MCF 10A (cell line): ENCODE results near the gene TNFAIP2. TPM values are rescaled to one million over a fixed set of nuclear protein-coding genes. Genes with fewer than 3 reads are reported as not detected.

Experiments used
- BruUV-seq: library from RNA; stranded (reverse); fragments of 400-500 nt; replicated peaks from 2 replicates; lab custom pipeline; 2021; lab: Mats Ljungman, UMichigan
- CTCF ChIA-PET: fragments of 300-600 bp; sonication (Branson Sonifier 250); formaldehyde crosslinking; extraction: SDS; loops from one replicate; lab custom pipeline; 2021; ENCODE audit warnings: antibody characterized with exemption, inconsistent platforms; lab: Yijun Ruan, JAX
- POLR2A ChIA-PET: fragments of 300-600, 350-650 bp; sonication (Branson Sonifier 250); formaldehyde crosslinking; extraction: SDS; loops from one replicate; lab custom pipeline; 2020; ENCODE audit warnings: antibody characterized with exemption, inconsistent platforms; lab: Yijun Ruan, JAX
- DNase-seq: peaks from one replicate; pipeline ENCODE4 v3.0.0-alpha.2; 2018; ENCODE audit not compliant: unreplicated experiment
- H3K27ac Mint-ChIP-seq: one replicate; pipeline ENCODE4 v1.8.0; 2022; ENCODE audit warnings: mild to moderate bottlenecking, low read depth, mixed read lengths; ENCODE audit not compliant: unreplicated experiment
- H3K27me3 Mint-ChIP-seq: one replicate; pipeline ENCODE4 v1.8.0; 2022; ENCODE audit warnings: mixed read lengths; ENCODE audit not compliant: insufficient read depth, unreplicated experiment
- H3K36me3 Mint-ChIP-seq: one replicate; pipeline ENCODE4 v1.8.0; 2022; ENCODE audit warnings: mild to moderate bottlenecking, moderate library complexity, mixed read lengths; ENCODE audit not compliant: insufficient read depth, unreplicated experiment
- H3K4me1 Mint-ChIP-seq: one replicate; pipeline ENCODE4 v1.8.0; 2022; ENCODE audit warnings: mixed read lengths; ENCODE audit not compliant: insufficient read depth, unreplicated experiment
- H3K4me3 Mint-ChIP-seq: one replicate; pipeline ENCODE4 v1.8.0; 2022; ENCODE audit warnings: mild to moderate bottlenecking, moderate library complexity, mixed read lengths; ENCODE audit not compliant: unreplicated experiment
- H3K9me3 Mint-ChIP-seq: one replicate; pipeline ENCODE4 v1.8.0; 2022; ENCODE audit warnings: mixed read lengths; ENCODE audit not compliant: unreplicated experiment
- CTCF ChIP-seq: fragments of 200-600 bp; IDR thresholded peaks from one replicate; pipeline ENCODE4 v1.8.0; 2022; ENCODE audit warnings: antibody characterized with exemption, mild to moderate bottlenecking; ENCODE audit not compliant: unreplicated experiment
- intact Hi-C: fragments of 100-400 bp; cut with micrococcal nuclease; formaldehyde crosslinking; loops from 2 replicates; pipeline ENCODE4 v1.14.1; 2022
- total RNA-seq: library from RNA; stranded (reverse); gene quantifications from 2 replicates; pipeline ENCODE4 v1.2.3, GENCODE V29; 2022

Gene TNFAIP2
- total RNA-seq, 1 experiment from 2014 or later = 19.1 TPM

- no peaks in the 10 kb centered on the region for H3K9me3 Mint-ChIP-seq
- no peak for TF ChIP-seq CTCF
- intact Hi-C loops = loop anchor here (5.0 kb wide), 2 partner anchors 32 to 48 kb away; no protein-coding TSS in a partner anchor
- H3K4me1 Mint-ChIP-seq = peaks cover 30% of the 10 kb centered on the region
- ChIA-PET CTCF (interaction anchor here (1.2 kb wide), 1 partner anchor 12 kb away, joined by 5 read pairs; no protein-coding TSS in a partner anchor), POLR2A (interaction anchor here (0.6 kb wide), 1 partner anchor 122 kb away, joined by 3 read pairs; no protein-coding TSS in a partner anchor)
- peaks cover 19% of the 10 kb centered on the region for H3K27me3 Mint-ChIP-seq
- peaks cover 11% of the 10 kb centered on the region for H3K36me3 Mint-ChIP-seq
- H3K4me3 Mint-ChIP-seq = no peak overlapping the region
- no TSS peak for BruUV-seq
- no peak for DNase-seq
- H3K27ac Mint-ChIP-seq = no peak overlapping the region
These were observed 16.1 kb downstream of the TNFAIP2 start for GRCh38 chr14:103139132-103140025.

DNA sequence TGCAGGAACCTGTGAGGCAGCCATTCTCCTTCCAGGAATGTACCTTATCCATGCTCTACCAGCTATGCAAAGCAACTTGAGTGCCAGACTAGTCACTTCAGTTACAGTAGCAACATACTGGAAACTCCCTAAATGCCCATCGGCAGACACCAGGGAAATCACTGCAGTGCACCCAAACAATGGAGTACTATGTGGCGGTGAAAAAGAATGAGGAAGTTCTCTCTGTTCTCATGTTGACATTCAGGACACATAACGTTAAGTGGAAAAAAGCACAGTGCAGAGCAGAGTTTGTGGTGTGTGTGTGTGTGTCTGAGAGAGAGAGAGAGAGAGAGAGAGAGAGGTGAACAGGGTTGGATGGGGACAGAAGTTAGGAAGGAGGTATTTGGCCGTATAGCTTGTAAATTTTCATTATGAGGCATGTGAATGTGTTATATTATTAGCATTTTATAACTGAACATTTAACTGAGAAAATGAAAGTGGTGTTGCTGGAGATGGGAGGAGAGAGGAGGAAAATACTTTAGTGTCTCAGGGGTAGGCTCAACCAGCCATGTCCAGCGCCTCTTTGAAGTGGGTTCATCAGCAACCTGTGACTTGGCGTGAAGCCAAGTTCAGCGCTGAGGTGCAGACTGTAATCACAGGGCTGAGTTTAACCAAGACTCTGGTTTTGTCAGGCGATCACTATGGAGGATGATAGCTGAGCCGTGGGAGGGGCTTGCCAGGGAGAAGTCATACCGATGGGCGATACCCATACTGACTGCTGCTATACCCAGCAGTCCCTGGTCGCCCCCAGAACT is 17.3 kb downstream of the TNFAIP2 start:
- intact Hi-C loops = loop anchor here (5.0 kb wide), 2 partner anchors 33 to 47 kb away; no protein-coding TSS in a partner anchor
- H3K4me1 Mint-ChIP-seq = peaks cover 32% of the 10 kb centered on the region
- H3K27me3 Mint-ChIP-seq = peaks cover 19% of the 10 kb centered on the region
- H3K9me3 Mint-ChIP-seq = no peaks in the 10 kb centered on the region
- no peak overlapping the region for H3K4me3 Mint-ChIP-seq
- CTCF ChIA-PET = interaction anchor here (1.2 kb wide), 2 partner anchors 13 to 46 kb away, joined by 3 to 5 read pairs; no protein-coding TSS in a partner anchor
- peak; percentile 29 for DNase-seq
- peaks cover 9% of the 10 kb centered on the region for H3K36me3 Mint-ChIP-seq
- BruUV-seq = no TSS peak
- POLR2A ChIA-PET = interaction anchor here (0.6 kb wide), 1 partner anchor 717 kb away, joined by 4 read pairs; no protein-coding TSS in a partner anchor
- no peak overlapping the region for H3K27ac Mint-ChIP-seq
- TF ChIP-seq CTCF = no peak

DNA sequence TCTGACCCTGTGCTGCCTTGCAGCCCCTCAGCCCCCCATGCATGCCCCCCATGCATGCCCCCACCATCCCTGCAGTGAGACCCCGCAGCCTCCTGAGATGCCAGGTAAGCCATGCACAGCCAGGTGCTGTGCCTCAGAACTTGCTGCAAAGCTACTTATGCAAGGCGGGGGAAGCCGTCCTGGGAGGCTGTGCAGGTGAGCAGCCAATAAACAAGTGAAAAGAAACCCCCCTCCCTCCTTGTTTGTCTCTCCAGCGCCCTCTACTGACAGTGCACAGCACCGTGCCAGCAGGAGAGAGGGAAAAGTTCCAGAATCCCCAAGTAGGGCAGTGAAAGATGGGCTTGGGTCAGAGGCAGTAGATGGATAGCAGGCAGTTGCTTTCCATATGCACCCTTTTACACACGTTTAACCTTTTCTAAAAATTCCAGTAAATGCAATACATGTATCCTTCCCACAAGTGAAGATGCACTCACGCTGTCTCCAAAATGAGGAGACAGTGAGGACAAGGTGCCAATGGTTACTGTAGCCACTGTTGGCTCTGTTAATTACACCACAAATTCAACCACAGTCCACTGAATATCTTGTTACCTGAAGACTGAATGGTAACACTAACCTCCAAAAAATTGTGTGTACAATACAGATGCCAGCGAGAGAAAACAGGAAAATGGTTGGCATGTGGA is 18.0 kb downstream of the TNFAIP2 start:
- ChIA-PET POLR2A (no interaction called here), CTCF (interaction anchor here (0.7 to 2.1 kb wide), 3 partner anchors 37 to 51 kb away, joined by 3 to 7 read pairs (median 3); no protein-coding TSS in a partner anchor)
- H3K27ac Mint-ChIP-seq = no peak overlapping the region
- peak; percentile 77 for DNase-seq
- H3K4me3 Mint-ChIP-seq = no peak overlapping the region
- peak; percentile 68 for TF ChIP-seq CTCF
- H3K9me3 Mint-ChIP-seq = no peaks in the 10 kb centered on the region
- peaks cover 6% of the 10 kb centered on the region for H3K36me3 Mint-ChIP-seq
- intact Hi-C loops = loop anchor here (5.0 kb wide), 2 partner anchors 34 to 46 kb away; no protein-coding TSS in a partner anchor
- H3K4me1 Mint-ChIP-seq = peaks cover 32% of the 10 kb centered on the region
- BruUV-seq = no TSS peak
- H3K27me3 Mint-ChIP-seq = peaks cover 19% of the 10 kb centered on the region
